ENCODE measurements around the gene MAST4. TPM values are rescaled to one million over a fixed set of nuclear protein-coding genes. Genes with fewer than 3 reads are reported as not detected.

The MAST4 gene
- total and polyA plus RNA-seq, 2 donors (not counting 1 experiment from before 2014, with no cell fraction given), result 2.5 to 57.1 TPM

GRCh38 chr5:67188274-67189078 lies 592.3 kb downstream of the MAST4 start:
- Histone ChIP-seq H3K27ac (ENCODE audit: low read length in 2 of 2) (peak overlapping the region; percentile 8 to 98), H4K20me1 (ENCODE audit: control insufficient read depth, insufficient read depth, low read length, poor library complexity, severe bottlenecking) (peaks cover 69% of the 10 kb centered on the region), H2AFZ (ENCODE audit: insufficient read depth, low read depth, low read length, poor library complexity, severe bottlenecking) (no peak overlapping the region), H3K9ac (ENCODE audit: low read length) (peak overlapping the region; percentile 25), H3K36me3 (replicated peaks in 1 of 2; ENCODE audit: control extremely low read depth in 1 of 2, control insufficient read depth in 1 of 2, extremely low read depth in 1 of 2, insufficient read depth in 2 of 2, low read length in 1 of 2) (peaks cover 17 to 95% of the 10 kb centered on the region in 2 experiments), H3K4me1 (ENCODE audit: control insufficient read depth in 2 of 2, insufficient read depth in 2 of 2, low read length in 2 of 2) (peaks cover 88 to 89% of the 10 kb centered on the region in 2 donors), H3K79me2 (ENCODE audit: control insufficient read depth, insufficient read depth, low read length) (peaks cover 100% of the 10 kb centered on the region), H3K4me2 (replicated peaks; ENCODE audit: low read depth, low read length, poor library complexity, severe bottlenecking) (peak overlapping the region; percentile 89), H3K4me3 (ENCODE audit: control extremely low read depth in 1 of 5, extremely low read depth in 1 of 5, insufficient read depth in 1 of 5, low read depth in 2 of 5, low read length in 4 of 5) (peak overlapping the region in 2 of 5 experiments; percentile 24 to 45), H3K27me3 (replicated peaks in 1 of 4; ENCODE audit: control extremely low read depth in 1 of 4, control insufficient read depth in 3 of 4, insufficient read depth in 4 of 4, low read length in 3 of 4) (no peaks in the 10 kb centered on the region), H3K9me3 (ENCODE audit: control extremely low read depth in 1 of 3, control insufficient read depth in 2 of 3, insufficient read depth in 1 of 3, low read length in 2 of 3) (peaks cover 0 to 9% (median 3%) of the 10 kb centered on the region in 3 donors)
- Mint-ChIP-seq H3K27ac (peak overlapping the region; percentile 97), H3K4me3 (peak overlapping the region; percentile 79), H3K27me3 (no peaks in the 10 kb centered on the region), H3K9me3 (ENCODE audit: insufficient read depth) (no peaks in the 10 kb centered on the region), H3K4me1 (peaks cover 86% of the 10 kb centered on the region)
- intact Hi-C loops (cut with micrococcal nuclease), result no loop called here
- WGBS (ENCODE audit: insufficient coverage), result 77% methylated on average over 3 of the region's 7 CpGs
- DNase-seq (no peak), ATAC-seq (ENCODE audit: low read depth) (no peak)
- no peak for TF ChIP-seq EZH2 (IDR thresholded peaks at IDR 0.05; ENCODE audit: borderline replicate concordance, insufficient read depth, low read depth, low read length, poor library complexity, severe bottlenecking)
- TF ChIP-seq, protein P1, sequence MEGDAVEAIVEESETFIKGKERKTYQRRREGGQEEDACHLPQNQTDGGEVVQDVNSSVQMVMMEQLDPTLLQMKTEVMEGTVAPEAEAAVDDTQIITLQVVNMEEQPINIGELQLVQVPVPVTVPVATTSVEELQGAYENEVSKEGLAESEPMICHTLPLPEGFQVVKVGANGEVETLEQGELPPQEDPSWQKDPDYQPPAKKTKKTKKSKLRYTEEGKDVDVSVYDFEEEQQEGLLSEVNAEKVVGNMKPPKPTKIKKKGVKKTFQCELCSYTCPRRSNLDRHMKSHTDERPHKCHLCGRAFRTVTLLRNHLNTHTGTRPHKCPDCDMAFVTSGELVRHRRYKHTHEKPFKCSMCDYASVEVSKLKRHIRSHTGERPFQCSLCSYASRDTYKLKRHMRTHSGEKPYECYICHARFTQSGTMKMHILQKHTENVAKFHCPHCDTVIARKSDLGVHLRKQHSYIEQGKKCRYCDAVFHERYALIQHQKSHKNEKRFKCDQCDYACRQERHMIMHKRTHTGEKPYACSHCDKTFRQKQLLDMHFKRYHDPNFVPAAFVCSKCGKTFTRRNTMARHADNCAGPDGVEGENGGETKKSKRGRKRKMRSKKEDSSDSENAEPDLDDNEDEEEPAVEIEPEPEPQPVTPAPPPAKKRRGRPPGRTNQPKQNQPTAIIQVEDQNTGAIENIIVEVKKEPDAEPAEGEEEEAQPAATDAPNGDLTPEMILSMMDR (IDR thresholded peaks at IDR 0.05), result no peak
- POLR2A ChIA-PET, result interaction anchor here (0.7 to 1.3 kb wide), 4 partner anchors 12 to 30 kb away, joined by 3 to 5 read pairs (median 3); no protein-coding TSS in a partner anchor
- CTCF ChIA-PET, result interaction anchor here (0.8 to 2.3 kb wide), 9 partner anchors 10 to 34 kb away, joined by 3 to 22 read pairs (median 3); no protein-coding TSS in a partner anchor

DNA sequence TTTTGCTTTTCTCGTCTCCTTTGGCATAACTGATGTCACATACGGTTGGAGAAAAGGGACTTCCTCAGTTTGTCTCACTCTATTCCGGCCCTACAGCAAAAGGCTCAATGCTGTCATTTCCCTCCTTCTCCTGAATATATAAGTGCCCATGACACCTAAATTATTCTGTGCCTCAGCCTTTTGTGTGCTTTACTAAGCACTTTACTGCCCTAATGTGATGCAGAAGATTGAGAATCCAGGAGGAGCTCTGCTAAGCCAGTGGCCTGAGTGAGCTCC lies 592.8 kb downstream of the MAST4 start:
- peaks cover 100% of the 10 kb centered on the region for H3K79me2 ChIP-seq (ENCODE audit: control insufficient read depth, insufficient read depth, low read length)
- peak overlapping the region in 3 of 5 experiments; percentile 0 to 45 (median 24) for H3K4me3 ChIP-seq (ENCODE audit: control extremely low read depth in 1 of 5, extremely low read depth in 1 of 5, insufficient read depth in 1 of 5, low read depth in 2 of 5, low read length in 4 of 5)
- H3K9me3 ChIP-seq (ENCODE audit: control extremely low read depth in 1 of 3, control insufficient read depth in 2 of 3, insufficient read depth in 1 of 3, low read length in 2 of 3), result peaks cover 0 to 9% (median 3%) of the 10 kb centered on the region in 3 donors
- DNase-seq (no peak), ATAC-seq (ENCODE audit: low read depth) (no peak)
- Mint-ChIP-seq H3K4me3 (peak overlapping the region; percentile 79), H3K27me3 (no peaks in the 10 kb centered on the region), H3K9me3 (ENCODE audit: insufficient read depth) (no peaks in the 10 kb centered on the region), H3K27ac (peak overlapping the region; percentile 97), H3K4me1 (peaks cover 87% of the 10 kb centered on the region)
- no peak for TF ChIP-seq EZH2 (IDR thresholded peaks at IDR 0.05; ENCODE audit: borderline replicate concordance, insufficient read depth, low read depth, low read length, poor library complexity, severe bottlenecking)
- TF ChIP-seq, protein P1 (IDR thresholded peaks at IDR 0.05), result no peak
- ChIA-PET CTCF (interaction anchor here (0.8 to 2.3 kb wide), 9 partner anchors 10 to 33 kb away, joined by 3 to 22 read pairs (median 3); no protein-coding TSS in a partner anchor), POLR2A (interaction anchor here (1.2 to 1.3 kb wide), 2 partner anchors 12 to 29 kb away, joined by 3 read pairs; no protein-coding TSS in a partner anchor)
- H3K4me1 ChIP-seq (ENCODE audit: control insufficient read depth in 2 of 2, insufficient read depth in 2 of 2, low read length in 2 of 2), result peaks cover 88 to 89% of the 10 kb centered on the region in 2 donors
- H4K20me1 ChIP-seq (ENCODE audit: control insufficient read depth, insufficient read depth, low read length, poor library complexity, severe bottlenecking), result peaks cover 63% of the 10 kb centered on the region
- H3K27ac ChIP-seq (ENCODE audit: low read length in 2 of 2), result peak overlapping the region; percentile 8 to 98
- intact Hi-C loops (cut with micrococcal nuclease), result no loop called here
- no peak overlapping the region for H2AFZ ChIP-seq (ENCODE audit: insufficient read depth, low read depth, low read length, poor library complexity, severe bottlenecking)
- WGBS (ENCODE audit: insufficient coverage), result 39% methylated on average over 2 of the region's 3 CpGs
- H3K9ac ChIP-seq (ENCODE audit: low read length), result peak overlapping the region; percentile 25
- H3K36me3 ChIP-seq (replicated peaks in 1 of 2; ENCODE audit: control extremely low read depth in 1 of 2, control insufficient read depth in 1 of 2, extremely low read depth in 1 of 2, insufficient read depth in 2 of 2, low read length in 1 of 2), result peaks cover 13 to 95% of the 10 kb centered on the region in 2 experiments
- peak overlapping the region; percentile 89 for H3K4me2 ChIP-seq (replicated peaks; ENCODE audit: low read depth, low read length, poor library complexity, severe bottlenecking)
- no peaks in the 10 kb centered on the region for H3K27me3 ChIP-seq (replicated peaks in 1 of 4; ENCODE audit: control extremely low read depth in 1 of 4, control insufficient read depth in 3 of 4, insufficient read depth in 4 of 4, low read length in 3 of 4)

Measured in B cell (primary cell).